Measurements from ENCODE around the gene PRADC1.
"Not testable (repeated sequence)": the region's sequence is repeated elsewhere in the genome, so short reads cannot be mapped to it uniquely, and the experiment has no call there.

The PRADC1 gene

DNA sequence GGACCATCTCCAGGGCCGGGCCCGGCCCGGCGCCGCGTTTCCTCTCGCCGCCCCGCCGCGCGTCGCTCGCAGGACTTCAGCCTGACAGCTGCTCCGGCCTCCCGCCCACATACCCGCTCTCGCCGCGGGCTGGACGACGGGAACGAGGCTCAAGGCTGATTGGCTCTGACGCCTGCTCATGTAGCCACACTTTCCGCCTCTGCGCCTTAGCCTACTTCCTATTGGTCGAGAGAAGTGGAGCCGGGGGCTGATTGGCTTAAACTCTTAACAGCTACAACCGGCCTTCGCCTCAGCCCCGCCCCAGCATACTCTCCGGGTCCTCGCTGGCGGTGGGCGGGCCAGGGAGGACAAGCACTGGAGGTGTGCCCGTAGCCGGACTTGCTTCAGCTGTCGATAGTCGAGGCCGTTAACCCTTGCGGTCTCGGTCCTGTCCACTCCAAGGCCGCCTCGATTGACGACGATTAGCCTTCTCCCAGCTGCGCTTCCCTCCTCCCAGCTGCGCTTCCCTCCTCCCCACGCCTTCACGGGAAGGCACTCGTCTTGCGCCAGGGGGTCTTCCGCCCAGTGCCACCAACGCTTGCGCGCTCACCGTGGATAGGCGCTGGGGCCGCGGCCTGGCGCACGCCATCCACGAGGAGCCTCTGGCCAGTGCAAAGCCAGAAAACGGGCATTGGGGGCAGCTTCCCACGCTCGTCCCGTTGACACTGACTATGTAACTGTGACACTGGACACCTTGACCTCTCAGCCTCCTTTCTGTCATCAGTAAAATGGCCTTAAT lies at the start of gene PRADC1:
TSS of gene PRADC1 (minus strand) at position 86 of the 778 bp plus-strand sequence. CDS start at position 7, 79 bp downstream.
- DNase-seq, result peak; percentile 89 to 91

DNA sequence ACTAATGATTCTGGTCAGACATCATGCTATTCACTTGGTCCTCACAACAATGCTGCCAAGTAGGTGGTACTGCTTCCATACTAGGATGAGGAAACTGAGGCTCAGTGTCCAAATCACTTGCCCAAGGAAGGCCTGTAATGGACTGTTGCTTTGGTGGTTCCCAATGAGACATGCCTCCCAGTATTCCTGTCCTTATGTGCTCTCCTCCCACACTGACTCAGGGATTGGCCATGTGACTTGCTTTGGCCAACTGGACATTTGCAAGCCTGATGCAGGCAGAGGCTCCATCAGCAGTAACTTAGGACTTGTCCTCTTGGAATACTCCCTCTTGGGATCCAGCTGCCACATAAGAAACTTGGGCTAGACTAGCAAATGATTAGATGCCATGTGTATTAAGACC lies 48.2 kb upstream of the PRADC1 start:
- no peak for DNase-seq

DNA sequence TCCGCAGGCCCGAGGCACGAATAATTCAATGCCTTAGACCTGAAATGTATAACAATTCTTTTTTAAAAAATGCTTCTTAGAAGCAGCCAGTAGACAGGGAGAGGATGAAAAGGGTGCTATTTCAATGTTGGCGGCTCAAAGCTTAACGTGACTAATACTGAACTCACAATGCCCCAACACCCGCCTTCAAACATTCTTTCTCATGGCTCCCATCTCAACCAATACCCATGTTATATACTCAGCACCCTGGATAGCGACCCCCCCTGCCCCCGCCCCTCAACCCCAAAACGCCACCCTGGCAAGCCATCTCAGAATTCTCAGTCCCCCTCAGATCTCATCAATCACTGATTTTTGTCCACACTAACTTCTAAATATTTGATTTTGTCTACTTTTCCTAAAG lies 46.8 kb upstream of the PRADC1 start:
- no peak for DNase-seq

DNA sequence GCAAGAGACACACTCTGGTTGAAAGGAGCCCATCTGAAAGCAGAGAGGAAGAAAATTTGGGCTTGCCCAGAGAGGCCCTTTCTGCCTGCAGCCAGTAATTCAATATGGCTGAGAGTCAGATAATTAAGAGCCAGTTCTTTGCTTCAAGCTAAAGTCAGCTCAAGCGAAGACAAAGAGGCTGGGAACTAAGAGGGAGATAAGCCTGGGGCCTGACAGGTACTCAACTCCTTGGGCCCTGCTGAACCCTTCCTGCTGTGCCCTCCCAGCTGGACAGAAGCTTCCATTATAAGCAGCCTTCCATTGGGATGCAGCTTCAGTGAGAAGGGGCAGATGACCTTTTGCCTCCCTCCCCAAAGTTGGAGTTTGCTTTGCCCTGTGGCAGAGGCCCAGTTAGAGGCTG lies 39.2 kb upstream of the PRADC1 start:
- DNase-seq, result no peak

DNA sequence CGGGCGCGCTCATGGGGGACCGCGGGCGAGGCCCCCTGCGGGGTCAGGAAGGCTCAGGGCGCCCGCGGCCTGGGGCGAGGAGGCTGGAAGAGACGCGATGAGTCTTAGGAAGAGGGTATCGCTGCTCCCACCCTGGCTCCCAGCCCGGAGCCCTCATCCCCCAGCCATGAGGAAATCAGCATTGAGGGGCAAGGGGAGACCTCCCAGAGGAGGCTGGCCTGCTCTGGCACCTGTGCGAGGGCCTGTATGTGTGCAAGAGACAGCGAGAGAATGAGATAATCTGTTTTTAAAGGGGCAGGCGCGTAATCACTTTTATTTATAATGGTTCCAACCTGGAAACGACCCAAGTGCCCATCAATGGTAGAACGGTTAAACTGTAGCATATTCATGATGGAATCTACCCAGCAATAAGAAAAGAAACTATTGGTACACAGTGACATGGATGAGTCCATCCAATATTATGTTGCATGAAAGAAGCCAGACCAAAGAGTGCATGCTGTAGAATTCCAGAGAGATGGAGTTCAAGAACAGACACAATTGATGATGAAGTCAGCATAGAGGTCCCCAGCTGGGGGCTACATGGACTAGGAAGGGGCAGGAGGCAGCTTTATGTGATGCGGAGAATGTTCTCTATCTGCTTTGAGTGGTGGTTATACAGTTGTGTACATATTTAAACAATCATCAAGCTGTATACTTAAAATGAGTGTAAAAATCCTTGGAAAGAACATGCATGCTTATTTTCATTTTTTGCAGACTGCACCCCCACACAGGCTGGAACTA lies 36.8 kb upstream of the PRADC1 start:
- no peak for DNase-seq

DNA sequence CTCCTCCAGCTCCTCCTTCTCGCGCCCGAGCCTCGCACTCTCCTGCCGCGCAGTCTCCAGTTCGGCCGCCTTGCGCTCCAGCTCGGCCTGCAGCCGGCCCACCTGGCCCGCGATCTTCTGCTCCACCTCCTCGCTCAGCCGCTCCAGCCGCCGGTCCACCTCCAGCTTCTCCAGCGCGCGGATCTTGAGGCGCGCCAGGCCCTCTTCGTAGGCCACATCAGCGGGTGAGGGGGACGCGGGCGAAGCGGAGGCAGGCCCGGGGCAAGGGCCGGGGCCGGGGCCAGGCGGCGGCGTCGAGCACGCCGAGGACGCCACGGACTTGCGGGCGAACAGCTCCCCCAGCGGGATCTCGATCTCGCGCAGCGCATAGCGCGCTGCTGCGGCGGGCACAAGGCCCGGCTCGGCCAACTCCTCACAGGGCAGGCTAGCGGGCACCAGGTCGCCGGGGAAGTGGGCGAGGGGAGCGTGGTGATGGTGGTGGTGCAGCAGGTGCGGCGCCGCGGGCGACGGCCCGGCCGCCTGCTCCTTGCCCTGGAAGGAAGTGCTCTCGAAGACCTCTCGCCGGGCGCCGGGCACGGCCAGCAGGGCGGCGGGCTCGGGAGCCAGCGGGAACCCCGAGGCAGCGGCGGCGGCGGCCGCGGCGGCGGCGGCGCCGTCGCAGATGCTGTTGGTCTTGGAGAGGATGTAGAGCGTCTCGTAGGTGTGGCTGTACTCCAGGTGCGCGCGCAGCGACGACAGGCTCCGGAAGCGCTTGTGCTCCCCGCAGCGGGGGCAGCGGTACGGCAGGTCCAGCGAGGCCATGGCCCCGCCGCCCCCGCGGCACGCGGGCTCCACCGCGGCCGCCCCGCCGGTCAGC lies 36.0 kb upstream of the PRADC1 start:
- DNase-seq, result peak; percentile 66

DNA sequence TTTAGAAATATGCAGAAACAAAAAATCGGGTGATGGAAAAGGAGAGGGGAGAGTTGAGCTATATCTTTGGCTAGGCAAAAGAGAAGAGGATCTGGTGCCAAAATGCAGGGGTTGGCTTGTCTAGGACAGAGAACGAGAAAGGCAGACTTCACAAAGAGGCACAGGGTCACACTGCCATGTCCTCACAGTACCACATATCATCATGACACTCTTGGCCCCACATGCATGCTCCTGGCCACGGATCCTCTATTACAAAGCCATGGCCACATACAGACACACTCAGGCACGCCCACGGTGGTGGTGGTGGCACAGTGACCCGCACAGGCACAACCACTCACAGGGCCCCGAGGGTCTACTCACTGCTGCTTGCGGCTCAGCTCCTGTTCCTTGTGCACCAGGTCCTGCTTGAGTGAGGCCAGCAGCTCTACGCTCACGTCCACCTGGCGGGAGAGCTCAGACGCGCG lies 35.4 kb upstream of the PRADC1 start:
- no peak for DNase-seq

DNA sequence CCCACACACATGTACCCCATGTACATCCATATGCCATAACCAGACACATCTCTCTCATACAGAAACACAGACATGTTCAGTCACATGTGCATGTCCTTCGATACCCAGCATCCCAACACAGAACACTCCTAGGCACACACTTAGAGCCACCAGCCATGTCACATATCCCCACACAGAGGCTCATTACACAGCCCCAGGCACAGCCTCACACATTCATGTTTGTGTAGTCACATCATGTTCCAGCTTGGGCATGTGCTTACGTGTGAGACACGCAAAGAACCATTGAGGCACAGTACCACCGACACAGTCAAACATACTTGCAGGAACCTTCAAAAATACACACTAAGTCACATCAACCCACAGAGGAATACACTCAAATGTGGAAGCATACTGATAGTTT lies 34.0 kb upstream of the PRADC1 start:
- no peak for DNase-seq

DNA sequence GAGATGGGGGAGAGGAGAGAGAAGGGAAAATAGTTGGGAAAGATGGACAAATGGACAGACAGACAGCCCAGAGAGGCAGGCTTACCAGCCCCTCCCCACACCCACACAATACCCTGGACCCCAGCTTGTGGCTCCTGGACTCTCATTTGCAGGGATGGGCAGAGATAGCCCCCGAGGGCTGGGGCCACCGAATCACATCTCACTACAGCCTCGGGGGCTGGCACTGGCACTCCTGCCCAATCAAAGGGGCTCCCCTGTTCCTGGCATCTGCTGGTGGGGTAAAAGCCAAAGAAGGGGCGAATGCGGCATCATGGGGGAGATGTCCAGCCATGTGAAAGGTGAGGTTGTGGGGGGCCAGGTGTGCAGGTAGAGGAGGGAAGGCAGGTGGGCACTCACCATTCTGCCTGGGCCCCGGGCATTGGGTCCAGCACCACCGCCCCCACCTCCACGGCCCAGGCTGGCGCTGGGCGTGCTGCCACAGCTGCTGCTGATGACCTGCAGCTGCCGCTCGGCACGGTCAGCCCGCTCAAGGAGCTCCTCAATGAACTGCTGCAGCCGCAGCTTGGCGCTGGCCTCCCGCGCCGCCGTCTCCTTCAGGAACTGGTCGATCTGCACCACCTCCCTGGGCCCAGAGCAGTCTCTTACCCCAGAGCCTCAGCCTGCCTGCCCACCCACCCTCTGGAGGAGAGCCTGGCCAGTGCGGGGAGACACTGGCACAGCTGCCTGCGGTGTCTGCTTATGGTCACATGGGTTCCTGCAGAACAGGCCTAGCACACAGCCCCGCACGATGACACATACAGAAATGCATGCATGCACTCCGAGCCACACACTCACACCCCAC lies 33.2 kb upstream of the PRADC1 start:
- no peak for DNase-seq

DNA sequence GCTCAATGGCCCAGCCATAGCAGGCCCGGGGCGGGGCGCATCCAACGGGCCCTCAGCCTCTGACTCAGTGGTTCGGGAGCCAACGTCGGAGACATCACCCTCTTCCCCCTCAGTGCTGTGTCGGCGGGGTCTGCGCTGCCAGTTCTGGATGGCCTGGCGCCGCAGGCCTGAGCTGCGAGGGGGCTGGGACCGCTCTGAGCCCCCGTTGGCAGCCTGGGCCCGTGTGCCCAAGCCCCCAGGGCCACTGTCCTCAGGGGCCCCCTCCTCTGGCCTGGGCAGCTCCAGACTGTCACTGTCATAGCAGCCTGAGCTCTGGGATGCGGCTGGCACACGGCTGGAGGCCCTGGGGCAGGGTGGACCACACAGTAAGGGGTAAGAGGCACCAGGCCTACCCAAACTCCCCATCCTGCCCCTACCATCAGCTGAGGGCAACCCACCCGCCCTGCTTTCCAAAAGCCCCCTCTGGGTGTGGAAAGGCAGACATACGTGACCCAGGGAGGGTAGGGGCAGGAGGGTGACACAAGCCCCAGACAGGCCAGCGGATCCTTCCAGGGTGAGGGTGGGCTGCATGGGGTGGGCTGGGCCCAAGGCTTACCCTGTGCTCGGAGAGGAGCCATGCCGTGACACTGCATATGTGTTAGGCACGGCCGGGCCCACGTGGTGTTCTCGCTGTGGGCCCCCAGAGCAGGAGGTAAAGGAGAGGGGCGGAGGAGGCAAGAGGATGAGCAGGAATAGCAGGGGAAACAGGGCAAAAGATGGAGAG lies 32.4 kb upstream of the PRADC1 start:
- no peak for DNase-seq

DNA sequence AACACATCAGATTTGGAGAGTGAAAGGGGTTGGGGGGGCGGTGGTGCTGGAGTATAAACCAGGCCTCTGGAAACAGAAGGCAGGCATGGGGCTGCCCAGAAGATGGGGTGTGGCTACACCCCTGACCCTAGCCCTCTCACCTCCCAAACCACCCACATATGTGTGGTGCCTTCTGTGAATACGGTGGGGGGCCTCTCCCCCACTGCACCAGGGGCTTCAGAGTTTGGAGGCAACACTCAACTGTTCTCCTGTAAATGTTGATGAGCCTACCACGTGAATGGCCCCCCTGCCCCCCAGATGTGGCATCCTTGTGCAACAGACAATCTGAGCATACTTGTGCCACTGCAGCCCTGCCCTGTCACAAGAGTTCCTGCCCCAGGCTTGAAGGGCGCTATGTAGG lies 31.7 kb upstream of the PRADC1 start:
- no peak for DNase-seq

DNA sequence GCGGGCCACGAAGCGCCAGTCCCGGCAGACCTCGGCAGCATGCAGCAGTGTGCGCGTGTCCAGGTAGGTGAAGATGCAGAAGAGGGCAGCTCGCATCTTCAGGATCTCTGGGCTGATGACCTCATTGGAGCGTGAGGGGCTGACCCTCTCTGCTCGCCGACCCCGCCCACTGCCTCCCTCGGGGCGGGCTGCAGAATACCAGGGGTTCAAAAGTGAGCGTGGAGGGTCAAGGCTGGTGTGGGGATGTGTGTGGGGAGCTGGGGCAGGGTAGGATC lies 31.2 kb upstream of the PRADC1 start:
- no peak for DNase-seq

DNA sequence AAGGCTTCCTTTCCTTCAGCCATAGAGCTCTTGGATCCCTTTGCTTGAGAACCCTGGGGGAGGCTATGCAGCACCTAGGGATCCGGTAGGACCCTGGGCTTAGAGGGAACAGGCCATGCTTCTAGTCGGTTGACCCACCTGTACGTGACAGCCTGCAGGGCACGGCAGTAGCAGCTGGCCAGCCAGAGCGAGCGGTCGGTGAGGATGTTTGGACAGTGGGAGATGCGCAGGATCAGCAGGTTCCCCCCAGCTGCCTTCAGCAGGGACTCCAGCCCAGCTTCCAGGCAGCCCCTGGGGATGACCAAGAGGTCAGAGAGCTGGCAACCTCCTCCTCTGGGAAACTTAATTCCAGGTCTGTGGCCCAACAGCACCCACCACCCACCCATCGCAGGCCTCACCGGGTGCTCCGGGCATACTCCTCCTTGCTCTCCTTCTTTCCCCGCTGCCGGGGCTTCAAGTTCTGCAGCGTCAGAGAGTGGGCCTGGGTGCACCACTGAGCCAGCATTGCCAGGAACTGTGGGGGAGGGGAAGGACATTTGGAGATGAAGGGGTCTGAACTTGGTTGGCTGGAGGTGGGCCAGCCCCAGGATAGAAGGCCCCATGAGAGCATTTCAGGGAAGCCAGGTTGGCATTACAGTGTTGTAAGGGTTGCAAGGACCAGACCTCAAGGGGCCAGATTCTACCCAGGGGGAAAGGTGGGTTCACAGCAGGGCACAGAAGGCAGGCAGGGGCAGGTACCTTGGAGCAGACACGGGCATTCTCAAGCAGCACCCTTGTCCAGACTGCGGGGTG lies 30.7 kb upstream of the PRADC1 start:
- DNase-seq, result no peak

DNA sequence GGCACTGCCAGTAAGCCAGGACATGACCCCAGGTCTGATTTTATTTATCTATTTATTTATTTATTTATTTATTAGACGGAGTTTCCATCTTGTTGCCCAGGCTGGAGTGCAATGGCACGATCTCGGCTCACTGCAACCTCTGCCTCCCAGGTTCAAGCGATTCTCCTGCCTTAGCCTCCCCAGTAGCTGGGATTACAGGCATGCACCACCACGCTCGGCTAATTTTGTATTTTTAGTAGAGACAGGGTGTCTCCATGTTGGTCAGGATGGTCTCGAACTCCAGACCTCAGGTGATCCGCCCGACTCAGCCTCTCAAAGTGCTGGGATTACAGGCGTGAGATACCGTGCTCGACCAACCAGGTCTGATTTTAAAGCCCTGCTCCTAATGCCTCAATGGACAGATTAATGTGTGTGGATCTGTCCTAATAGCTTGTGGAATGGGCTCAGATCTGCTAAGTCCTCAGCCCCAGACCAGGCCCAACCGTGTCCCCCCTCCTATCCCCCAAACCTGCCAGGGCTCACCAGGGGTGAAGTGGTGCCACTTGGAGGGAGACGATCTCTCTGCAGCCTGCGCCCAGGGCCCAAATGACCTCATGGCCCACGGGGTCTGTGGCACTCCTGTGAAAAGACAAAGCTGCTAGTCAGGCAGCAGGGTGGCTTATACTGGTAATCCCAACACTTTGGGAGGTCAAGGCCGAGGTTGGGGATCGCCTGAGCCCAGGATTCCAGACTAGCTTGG lies 29.8 kb upstream of the PRADC1 start:
- not testable (repeated sequence) for DNase-seq

DNA sequence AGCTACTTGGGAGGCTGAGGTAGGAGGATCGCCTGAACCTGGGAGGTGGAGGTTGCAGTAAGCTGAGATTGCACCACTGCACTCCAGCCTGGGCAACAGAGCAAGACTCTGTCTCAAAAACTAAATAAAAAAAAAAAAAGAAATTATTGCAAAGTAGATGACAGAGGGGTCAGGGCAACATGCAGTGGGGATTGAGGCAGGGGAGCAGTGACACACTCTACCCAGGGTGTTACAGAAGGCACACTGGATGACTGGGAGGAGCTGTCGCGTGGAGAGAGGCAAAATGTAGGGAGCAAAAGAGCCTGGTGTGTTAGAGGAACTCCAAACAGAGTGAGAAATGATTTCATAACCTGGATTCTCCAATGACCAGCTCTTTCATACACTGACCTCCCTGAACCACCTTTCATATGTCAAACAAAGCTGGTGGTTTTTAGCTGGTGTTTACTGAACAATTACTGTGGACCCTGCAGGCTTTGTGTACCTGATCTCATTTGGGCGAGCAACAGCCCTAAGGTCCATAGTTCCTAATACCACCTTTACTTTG lies 29.1 kb upstream of the PRADC1 start:
- no peak for DNase-seq

DNA sequence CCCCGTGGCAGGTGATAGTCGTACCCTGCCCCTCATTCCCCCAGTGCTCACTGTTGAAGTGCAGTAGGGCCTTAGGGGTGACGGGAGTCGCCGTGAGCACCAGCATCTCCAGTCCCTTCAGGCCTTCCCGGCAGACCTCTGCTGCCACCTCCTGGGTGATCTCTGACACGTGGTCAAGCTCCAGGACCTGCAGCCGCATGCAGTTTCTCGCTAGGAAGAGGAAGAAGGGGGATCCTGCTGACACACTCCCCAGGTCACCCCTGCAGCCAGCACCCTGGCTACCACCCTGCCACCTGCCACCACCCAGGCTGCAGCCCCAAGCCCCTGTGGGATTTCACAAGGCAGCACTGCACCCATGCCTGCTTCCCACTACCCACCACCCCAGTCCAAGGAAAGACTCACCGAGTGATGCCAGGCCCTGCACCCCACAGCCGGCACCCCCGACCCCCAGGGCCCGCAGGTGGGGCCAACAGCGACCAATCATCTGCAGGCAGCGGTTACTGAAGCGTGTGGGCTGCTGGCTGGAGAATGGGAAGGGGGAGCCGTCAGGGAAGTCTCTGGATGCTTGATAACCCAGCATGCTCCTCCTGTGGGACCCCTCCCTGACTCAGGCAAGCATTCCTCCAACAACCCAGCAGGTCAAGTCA lies 27.4 kb upstream of the PRADC1 start:
- DNase-seq, result no peak

DNA sequence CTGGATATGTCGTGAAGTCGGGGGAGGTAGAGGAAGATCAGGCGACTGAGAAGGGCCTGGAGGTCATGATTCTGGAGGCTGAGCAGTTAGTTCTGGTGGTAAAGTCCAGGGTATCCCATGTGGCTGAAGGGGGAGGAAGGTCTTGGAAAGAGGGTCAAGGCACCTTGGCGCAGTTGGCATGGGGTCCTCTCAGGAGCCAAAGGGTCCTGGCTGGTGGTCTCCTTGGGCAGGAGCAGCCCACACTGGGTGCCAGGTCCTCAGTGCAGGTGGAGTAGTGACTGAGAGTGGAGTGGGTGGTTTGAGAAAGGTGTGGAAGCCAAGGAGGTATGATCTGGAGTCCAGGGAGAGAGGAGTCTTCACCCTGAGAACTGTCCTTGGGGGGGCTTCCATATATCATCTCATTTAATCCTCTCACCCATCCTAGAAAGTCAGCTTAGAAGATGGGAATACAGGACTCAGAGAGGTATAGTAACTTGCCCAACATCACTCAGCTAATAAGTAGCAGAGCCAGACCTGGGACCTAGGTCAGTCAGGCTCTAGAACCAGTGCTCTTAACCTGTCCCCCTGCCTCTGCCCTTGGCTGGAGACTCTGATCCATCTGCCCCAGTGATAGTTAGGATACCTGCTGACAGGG lies 26.8 kb upstream of the PRADC1 start:
- DNase-seq, result no peak

DNA sequence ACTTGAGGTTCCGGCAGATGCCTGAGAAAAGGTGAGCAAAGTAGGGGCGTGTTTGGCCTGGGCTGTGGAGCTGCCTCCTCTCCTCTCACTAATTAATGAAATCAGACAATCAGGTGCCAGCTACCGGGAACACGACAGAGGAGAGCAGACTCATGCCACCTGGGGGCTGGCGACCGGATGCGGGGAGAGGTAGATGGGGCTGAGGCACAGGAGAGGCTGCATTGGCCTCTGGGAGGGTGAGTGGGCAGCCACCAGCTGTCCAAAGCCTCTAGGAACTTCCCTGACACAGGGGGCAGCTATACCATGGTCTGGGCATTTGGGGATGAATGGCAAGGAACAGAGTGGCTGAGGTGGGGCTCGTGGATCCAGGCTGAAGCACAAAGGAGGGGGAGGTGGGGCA lies 26.2 kb upstream of the PRADC1 start:
- no peak for DNase-seq

DNA sequence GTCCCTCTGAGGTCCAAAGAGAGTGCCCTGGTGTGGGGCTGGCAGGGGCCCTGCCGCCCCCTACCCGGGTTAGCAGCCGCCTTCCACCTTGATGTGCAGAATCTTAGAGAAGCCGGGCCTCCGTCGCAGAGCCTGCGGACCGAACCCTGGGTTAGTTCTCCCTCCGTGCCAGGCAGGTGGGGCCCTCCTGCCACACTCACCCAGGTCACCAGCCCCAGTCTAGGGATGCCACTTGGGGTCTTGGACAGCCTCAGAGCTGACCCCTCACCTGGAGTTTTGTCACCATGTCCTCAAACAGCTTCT lies 25.8 kb upstream of the PRADC1 start:
- no peak for DNase-seq

All from activated CD4-positive, alpha-beta T cell treated with anti-CD3 and anti-CD28 coated beads, Interleukin-2, amount 50 U/mL, for 4 hours (primary cell).